T-helper 1 cell treated with Interleukin-12 subunit alpha and Interleukin-12 subunit beta and Interleukin-4 antibody, amounts not matched to agents 30 ng/mL and 1 ng/mL, for 36 hours (primary cell): ENCODE results near the gene ZNF217. TPM values are rescaled to one million over a fixed set of nuclear protein-coding genes. Genes with fewer than 3 reads are reported as not detected.
"Not testable (repeated sequence)": the region's sequence is repeated elsewhere in the genome, so short reads cannot be mapped to it uniquely, and the experiment has no call there.

Experiments used
- intact Hi-C: fragments of 100-400 bp; cut with micrococcal nuclease; formaldehyde crosslinking; loops from one replicate; pipeline ENCODE4 v1.15.1; 2024
- total RNA-seq: library from RNA; stranded (reverse); gene quantifications from 2 replicates; pipeline ENCODE4 v1.2.3, GENCODE V29; 2022

The ZNF217 gene
- total RNA-seq, 1 donor from 2014 or later = 93.4 TPM

- intact Hi-C loops = loop anchor here (1.0 to 5.0 kb wide), 5 partner anchors 21 to 293 kb away; no protein-coding TSS in a partner anchor
Observed at GRCh38 chr20:53622247-53623133, 28.9 kb upstream of the ZNF217 start.

GRCh38 chr20:53621482-53622246 is 28.0 kb upstream of the ZNF217 start:
- intact Hi-C loops = loop anchor here (1.0 to 5.0 kb wide), 3 partner anchors 12 to 66 kb away; no protein-coding TSS in a partner anchor

- intact Hi-C loops = not testable (repeated sequence)
Observed at GRCh38 chr20:53618490-53619000, 24.9 kb upstream of the ZNF217 start.

DNA sequence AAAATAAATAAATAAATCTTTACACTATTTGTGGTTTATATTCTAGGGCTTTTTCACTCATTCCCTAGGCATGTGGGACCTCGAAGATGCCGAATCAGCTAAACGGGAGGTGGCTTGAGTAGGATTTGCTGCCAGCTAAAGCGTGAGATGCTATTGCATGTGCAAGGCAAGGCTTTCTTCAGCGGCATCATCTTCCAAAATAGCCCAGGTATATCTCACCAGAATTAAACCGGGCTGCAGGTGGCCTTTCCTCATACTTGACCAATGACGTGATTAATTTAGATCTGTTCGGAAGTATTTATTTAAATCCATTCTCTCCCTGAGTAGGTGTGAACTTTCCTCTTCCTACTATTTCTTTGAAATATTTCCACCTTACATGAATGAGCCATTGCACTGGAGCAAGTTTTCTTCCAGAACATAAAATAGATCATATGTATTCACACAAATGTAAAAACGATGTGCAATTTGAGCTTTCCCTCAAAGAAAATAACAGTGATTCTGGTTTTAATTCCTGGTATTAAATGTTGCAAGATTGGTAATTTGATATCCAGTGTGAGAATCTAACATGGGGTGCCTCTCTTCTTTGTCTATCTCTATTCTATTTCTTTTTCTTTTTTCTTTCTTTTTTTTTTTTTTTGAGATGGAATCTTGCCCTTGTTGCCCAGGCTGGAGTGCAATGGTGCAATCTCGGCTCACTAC is 24.3 kb upstream of the ZNF217 start:
- intact Hi-C loops = no loop called here

DNA sequence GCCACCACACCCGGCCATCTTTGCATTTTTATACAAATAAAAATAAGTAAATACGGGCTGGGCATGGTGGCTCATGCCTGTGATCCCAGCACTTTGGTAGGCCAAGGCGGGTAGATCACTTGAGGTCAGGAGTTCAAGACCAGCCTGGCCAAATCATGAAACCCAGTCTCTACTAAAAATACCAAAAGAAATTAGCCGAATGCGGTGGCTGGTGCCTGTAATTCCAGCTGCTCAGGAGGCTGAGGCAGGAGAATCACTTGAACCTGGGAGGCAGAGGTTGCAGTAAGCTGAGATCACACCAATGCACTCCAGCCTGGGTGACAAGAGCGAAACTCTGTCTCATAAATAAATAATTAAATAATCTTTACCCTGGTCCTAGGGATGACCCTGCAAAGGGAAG is 22.9 kb upstream of the ZNF217 start:
- intact Hi-C loops = not testable (repeated sequence)

DNA sequence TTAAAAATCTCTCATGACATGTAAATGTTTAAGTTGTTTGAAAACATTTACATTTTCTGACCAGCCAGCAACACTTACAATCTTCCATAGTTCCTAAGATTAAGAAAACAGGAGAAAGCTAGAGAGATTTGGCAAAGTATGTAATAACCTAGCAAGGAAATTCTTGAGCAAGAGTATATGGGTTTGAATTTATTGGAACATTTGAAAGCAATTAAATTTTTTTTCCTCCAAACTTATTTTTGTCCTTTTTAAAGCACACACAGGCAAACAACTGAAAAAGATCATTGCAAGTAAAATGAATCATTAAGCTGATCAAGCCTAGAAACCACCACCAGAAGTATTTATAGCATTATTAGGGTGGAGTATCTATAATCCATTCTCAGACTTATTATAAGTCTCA is 20.1 kb upstream of the ZNF217 start:
- intact Hi-C loops = no loop called here

GRCh38 chr20:53612289-53612688 is 18.6 kb upstream of the ZNF217 start:
- intact Hi-C loops = not testable (repeated sequence)

DNA sequence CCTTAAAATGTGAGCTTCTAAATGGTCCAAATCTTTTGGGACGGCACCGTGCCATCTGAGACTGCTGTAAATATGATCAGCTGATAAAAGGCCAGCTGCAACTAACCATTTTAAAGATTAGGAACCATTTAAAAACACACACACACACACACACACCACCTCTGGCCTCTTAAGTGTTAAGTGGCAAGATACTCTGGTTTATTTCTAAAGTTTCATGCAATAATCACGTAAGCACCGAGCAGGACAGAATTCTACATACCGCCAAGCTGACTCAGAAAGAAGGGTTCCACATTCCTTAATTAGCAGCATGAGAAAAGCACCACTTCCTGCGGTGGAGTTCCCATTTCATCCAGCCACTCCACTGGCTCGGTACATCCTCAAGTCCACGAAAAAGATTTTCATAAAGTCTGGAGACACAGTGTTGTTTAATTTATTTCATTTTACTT is 17.8 kb upstream of the ZNF217 start:
- intact Hi-C loops = no loop called here

GRCh38 chr20:53609491-53610445 is 16.1 kb upstream of the ZNF217 start:
- intact Hi-C loops = loop anchor here (1.0 kb wide), 7 partner anchors 12 to 306 kb away; no protein-coding TSS in a partner anchor

DNA sequence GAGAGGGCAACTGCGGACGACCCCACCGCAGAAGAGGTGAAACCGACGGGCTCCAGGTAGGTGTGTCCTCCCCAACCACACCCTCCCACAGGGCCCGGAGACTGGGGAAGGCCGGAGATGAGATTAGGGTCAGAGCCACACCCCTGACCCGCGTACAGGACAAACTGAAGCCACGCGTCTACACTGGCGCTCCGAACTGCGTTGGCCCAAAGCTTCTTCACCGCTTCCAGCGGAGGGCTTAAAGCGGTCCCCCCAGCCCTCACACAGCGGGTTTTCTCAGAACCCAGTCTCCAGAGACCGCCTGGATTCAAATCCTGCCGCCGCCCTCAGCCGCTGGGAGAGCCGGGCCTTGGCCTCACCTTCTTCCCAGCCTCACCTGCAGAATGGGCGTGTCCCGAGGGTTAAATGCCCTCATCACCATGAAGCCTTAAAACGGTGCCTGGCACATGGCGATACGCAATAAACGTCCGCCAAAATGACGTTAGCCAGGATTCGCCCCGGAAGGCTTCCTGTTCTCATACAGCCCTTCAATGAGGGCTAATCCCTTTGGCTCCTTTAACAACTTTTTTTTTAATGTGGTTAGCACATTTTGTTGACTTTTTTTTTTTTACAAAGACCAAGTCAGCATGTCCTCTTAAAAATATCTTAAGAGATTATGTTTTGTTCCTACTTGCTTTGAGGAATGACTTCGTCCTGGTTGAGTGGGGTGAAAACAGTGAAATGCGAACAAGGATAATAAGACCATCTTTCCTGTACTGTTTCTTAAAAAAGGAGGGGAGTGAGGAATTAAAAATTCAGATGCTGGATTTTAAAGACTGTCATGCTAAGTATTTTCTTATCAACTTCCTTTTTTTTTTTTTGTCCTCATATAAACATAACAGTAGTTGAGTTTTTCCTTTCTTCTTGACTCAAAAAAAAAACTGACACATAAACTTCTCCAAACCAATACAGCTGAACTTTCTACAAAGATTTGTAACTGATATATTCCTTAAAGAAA is 15.1 kb upstream of the ZNF217 start:
- intact Hi-C loops = loop anchor here (1.0 kb wide), 7 partner anchors 13 to 307 kb away; no protein-coding TSS in a partner anchor

- intact Hi-C loops = no loop called here
Observed at GRCh38 chr20:53608071-53608455, 14.4 kb upstream of the ZNF217 start.

DNA sequence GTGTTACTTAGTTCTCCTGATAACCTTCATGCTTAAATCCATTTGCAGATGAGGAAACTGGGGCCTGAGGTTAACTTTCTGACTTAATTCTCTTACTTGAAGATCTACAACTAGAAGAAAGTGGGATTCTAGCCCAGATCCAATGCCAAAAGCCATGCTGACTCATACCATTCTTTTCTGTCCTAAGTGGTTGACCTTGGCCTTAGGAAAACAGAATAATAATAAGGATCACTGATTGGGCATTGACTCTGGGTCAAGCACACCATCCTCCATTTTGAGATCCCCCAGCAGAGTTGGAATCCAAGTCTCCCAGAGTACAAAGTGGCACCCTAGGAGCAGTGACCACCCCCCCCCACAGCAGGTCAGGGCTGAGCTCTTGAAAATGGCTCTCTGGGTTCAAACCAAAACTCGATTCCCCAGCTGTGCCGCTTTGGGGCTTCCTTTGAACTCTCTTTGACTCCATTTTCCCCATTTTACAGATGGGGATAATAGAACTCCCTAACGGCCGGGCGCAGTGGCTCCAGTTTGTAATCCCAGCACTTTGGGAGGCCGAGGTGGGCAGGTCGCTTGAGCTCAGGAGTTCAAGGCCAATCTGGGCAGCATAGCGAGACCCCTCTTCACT is 12.8 kb upstream of the ZNF217 start:
- intact Hi-C loops = no loop called here

DNA sequence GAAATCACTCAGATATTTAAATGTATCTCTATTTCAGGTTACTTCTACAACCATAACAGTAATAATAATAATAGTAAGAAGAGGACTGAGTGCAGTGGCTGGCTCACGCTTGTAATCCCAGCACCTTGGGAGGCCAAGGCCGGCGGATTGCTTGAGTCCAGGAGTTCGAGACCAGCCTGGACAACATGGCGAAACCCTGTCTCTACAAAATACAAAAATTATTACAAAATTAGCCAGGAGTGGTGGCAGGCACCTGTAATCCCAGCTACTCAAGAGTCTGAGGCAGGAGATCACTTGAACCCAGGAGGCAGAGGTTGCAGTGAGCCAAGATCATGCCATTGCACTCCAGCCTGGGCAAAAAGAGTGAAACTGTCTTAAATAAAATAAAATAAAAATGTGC is 11.8 kb upstream of the ZNF217 start:
- intact Hi-C loops = not testable (repeated sequence)

GRCh38 chr20:53604846-53605245 is 11.2 kb upstream of the ZNF217 start:
- intact Hi-C loops = not testable (repeated sequence)

GRCh38 chr20:53602661-53603060 is 9.0 kb upstream of the ZNF217 start:
- intact Hi-C loops = no loop called here

DNA sequence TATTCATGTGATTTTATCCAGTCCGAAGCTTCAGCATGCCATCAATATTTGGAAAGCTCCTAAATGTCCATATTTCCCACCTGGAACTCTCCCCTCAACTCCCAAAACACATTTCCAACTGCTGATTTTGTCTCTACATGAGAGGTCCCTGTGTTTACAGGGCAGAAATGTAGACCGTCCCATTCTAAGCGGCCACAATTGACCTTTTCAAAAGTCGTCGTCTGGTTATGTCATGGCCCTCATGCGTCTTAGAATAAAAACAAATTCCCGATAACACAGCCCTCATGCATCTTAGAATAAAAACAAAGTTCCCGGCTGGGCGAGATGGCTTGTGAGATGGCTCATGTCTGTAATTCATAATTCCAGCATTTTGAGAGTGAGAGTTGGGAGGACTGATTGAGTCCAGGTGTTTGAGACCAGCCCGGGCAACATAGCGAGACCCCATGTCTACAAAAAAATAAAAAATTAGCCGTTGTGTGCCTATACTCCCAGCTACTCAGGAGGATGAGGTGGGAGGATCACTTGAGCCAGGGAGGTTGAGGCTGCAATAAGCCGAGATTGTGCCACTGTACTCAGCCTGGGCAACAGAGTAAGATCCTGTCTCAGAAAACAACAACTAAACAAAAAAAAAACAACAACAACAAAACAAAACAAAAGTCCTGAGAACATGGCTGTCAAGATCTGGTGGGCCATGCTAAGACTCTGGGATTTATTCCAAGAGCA is 6.4 kb upstream of the ZNF217 start:
- intact Hi-C loops = no loop called here

DNA sequence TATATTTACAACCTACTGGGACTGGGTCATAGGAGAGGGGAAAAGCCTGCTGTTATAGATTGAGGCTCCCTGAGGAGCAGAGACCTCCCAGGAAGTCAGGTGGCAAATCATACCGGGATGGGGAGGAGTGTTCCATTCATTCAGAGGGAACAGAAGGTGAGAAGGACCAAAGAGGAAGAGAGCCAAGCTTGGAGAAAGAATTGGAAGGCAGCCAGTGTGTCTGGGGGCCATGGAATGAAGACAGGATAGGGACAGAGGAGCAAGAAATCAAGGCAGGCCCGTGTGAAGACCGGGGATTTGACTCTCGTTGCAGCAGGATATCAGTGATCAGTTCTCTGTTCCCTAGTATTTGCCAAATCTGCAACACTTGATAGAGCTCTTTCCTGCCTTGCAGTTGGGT is 5.7 kb upstream of the ZNF217 start:
- intact Hi-C loops = no loop called here

DNA sequence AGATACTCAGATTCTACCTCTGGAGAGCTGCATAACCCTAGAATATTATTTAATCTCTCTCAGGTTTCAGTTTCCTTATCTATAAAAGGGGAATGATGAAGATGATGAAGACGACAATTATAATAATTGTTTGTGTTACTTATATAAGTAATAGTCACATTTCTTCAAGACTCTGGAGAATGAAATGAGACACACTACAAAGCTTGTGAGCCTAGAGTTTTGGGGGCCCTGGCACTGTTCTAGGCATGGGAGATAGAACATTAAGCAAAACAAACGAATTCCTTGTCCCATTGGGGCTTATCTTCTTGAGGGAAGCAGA is 5.4 kb upstream of the ZNF217 start:
- intact Hi-C loops = no loop called here
